SK-N-SH treated with all-trans-retinoic acid at 6 μM for 48 hours (cell line): Measurements from ENCODE around the gene ANKDD1B.

Experiments
- ARNTL ChIP-seq: fragments of 450-650 bp; formaldehyde crosslinking; IDR thresholded peaks from 2 replicates; pipeline ENCODE4 v1.5.0; 2020; ENCODE audit warnings: low read depth, mild to moderate bottlenecking, moderate library complexity, borderline replicate concordance
- CSDC2 ChIP-seq: fragments of 250-450 bp; sonication (Bioruptor Pico); IDR thresholded peaks from 2 replicates; pipeline ENCODE4 v1.5.0; 2020; ENCODE audit warnings: mild to moderate bottlenecking, moderate library complexity
- CSRNP3 ChIP-seq: fragments of 250-450 bp; sonication (Bioruptor Pico); IDR thresholded peaks from 2 replicates; pipeline ENCODE4 v1.5.1; 2021; ENCODE audit warnings: mild to moderate bottlenecking, moderate library complexity
- ISL1 ChIP-seq: fragments of 250-450 bp; sonication (Bioruptor Pico); IDR thresholded peaks from 2 replicates; pipeline ENCODE4 v2.1.2; 2022; ENCODE audit warnings: mild to moderate bottlenecking, moderate library complexity
- PPARA ChIP-seq: fragments of 250-450 bp; sonication (Bioruptor Pico); IDR thresholded peaks from 2 replicates; pipeline ENCODE4 v1.5.0; 2020; ENCODE audit warnings: mild to moderate bottlenecking, borderline replicate concordance
- RARB ChIP-seq: fragments of 250-450 bp; sonication (Bioruptor Pico); IDR thresholded peaks from 2 replicates; pipeline ENCODE4 v1.8.0; 2021; ENCODE audit warnings: mild to moderate bottlenecking, moderate library complexity
- TOX ChIP-seq: fragments of 250-450 bp; sonication (Bioruptor Pico); IDR thresholded peaks from 2 replicates; pipeline ENCODE4 v1.8.0; 2021; ENCODE audit warnings: mild to moderate bottlenecking, moderate library complexity, borderline replicate concordance
- TSHZ2 ChIP-seq: fragments of 250-450 bp; sonication (Bioruptor Pico); IDR thresholded peaks from 2 replicates; pipeline ENCODE4 v1.5.0; 2020; ENCODE audit warnings: mild to moderate bottlenecking, moderate library complexity
- ZFP3 ChIP-seq: fragments of 250-450 bp; sonication (Bioruptor Pico); IDR thresholded peaks from 2 replicates; pipeline ENCODE4 v1.5.0; 2020; ENCODE audit warnings: mild to moderate bottlenecking, moderate library complexity
- ZFP30 ChIP-seq: fragments of 450-650 bp; formaldehyde crosslinking; IDR thresholded peaks from 2 replicates; pipeline ENCODE4 v1.5.0; 2022; ENCODE audit warnings: mild to moderate bottlenecking, moderate library complexity
- TF ChIP-seq, protein P1 (sequence below): fragments of 250-450 bp; sonication (Bioruptor Pico); IDR thresholded peaks from 2 replicates; pipeline ENCODE4 v1.8.0; 2020; ENCODE audit warnings: mild to moderate bottlenecking, moderate library complexity, borderline replicate concordance

DNA sequence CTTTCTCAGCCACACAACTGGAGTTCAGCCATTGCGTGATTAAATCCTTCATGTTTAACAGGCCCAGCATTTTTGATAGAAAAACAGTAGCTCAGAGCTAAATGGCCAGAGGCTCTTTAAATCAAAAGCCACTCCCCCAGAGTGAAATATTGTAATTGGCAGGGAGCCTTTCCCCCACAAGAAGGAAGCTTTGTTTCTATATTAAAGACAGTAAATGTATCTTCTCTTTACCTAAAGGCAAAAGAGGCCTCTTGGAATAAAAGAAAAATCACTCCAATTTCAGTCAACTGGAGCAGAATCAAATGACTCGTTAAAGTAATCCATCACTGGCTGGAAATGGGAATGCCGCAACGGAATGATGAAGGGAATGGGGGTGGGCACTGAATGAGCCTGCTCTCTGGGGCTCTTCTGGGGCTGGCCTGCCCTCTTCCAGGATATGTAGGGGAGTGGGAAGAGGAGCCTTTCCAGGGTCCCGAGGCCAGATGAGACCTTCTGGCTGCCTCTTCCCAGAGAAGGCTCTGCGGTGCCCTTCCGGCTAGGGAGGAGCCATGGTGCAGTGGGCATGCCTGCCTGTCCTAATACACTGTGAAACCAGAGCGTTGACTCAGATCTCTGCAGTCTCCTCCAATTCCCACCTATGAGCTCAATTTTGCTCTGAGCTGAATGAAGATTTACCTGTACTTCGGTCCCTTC, 45.2 kb downstream of the ANKDD1B start:
- no peak for TF ChIP-seq CSDC2 (CRISPR knock-in tag)
- TF ChIP-seq RARB (CRISPR knock-in tag): no peak
- no peak for TF ChIP-seq ISL1
- no peak for TF ChIP-seq CSRNP3 (CRISPR knock-in tag)
- no peak for TF ChIP-seq ZFP30 (CRISPR knock-in tag)
- TF ChIP-seq ARNTL (CRISPR knock-in tag): no peak
- TF ChIP-seq, protein P1, sequence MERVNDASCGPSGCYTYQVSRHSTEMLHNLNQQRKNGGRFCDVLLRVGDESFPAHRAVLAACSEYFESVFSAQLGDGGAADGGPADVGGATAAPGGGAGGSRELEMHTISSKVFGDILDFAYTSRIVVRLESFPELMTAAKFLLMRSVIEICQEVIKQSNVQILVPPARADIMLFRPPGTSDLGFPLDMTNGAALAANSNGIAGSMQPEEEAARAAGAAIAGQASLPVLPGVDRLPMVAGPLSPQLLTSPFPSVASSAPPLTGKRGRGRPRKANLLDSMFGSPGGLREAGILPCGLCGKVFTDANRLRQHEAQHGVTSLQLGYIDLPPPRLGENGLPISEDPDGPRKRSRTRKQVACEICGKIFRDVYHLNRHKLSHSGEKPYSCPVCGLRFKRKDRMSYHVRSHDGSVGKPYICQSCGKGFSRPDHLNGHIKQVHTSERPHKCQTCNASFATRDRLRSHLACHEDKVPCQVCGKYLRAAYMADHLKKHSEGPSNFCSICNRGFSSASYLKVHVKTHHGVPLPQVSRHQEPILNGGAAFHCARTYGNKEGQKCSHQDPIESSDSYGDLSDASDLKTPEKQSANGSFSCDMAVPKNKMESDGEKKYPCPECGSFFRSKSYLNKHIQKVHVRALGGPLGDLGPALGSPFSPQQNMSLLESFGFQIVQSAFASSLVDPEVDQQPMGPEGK (CRISPR knock-in tag): no peak
- no peak for TF ChIP-seq TSHZ2 (CRISPR knock-in tag)
- no peak for TF ChIP-seq PPARA (CRISPR knock-in tag)
- TF ChIP-seq ZFP3 (CRISPR knock-in tag): no peak
- TF ChIP-seq TOX (CRISPR knock-in tag): no peak
